ENCODE data around the gene FAM217B.

Gene FAM217B

GRCh38 chr20:59940129-59940955 is at the start of gene FAM217B, which contains the start of gene PPP1R3D:
FAM217B (plus strand) TSS chr20:59940389; CDS start chr20:59943944, 3,555 bp downstream.
PPP1R3D (minus strand) TSS chr20:59940305; CDS start chr20:59939931, 374 bp downstream.
- peak; percentile 75 to 85 for DNase-seq (ENCODE audit: low read depth in 1 of 2, low spot score in 1 of 2)

GRCh38 chr20:59891581-59891980 is 48.6 kb upstream of the FAM217B start:
- DNase-seq (ENCODE audit: low read depth in 1 of 2, low spot score in 1 of 2): no peak

- DNase-seq (ENCODE audit: low read depth in 1 of 2, low spot score in 1 of 2): no peak
Measured at GRCh38 chr20:59895908-59896307, 44.3 kb upstream of the FAM217B start.

- DNase-seq (ENCODE audit: low read depth in 1 of 2, low spot score in 1 of 2): no peak
Measured at GRCh38 chr20:59902470-59902869, 37.7 kb upstream of the FAM217B start.

- no peak for DNase-seq (ENCODE audit: low read depth in 1 of 2, low spot score in 1 of 2)
Measured at GRCh38 chr20:59903621-59904020, 36.6 kb upstream of the FAM217B start.

GRCh38 chr20:59908855-59909254 is 31.3 kb upstream of the FAM217B start:
- DNase-seq (ENCODE audit: low read depth in 1 of 2, low spot score in 1 of 2): no peak

GRCh38 chr20:59911041-59911440 is 29.1 kb upstream of the FAM217B start:
- no peak for DNase-seq (ENCODE audit: low read depth in 1 of 2, low spot score in 1 of 2)

GRCh38 chr20:59912609-59913008 is 27.6 kb upstream of the FAM217B start:
- DNase-seq (ENCODE audit: low read depth in 1 of 2, low spot score in 1 of 2): no peak

- DNase-seq (ENCODE audit: low read depth in 1 of 2, low spot score in 1 of 2): no peak
Measured at GRCh38 chr20:59920944-59921343, 19.2 kb upstream of the FAM217B start.

- no peak for DNase-seq (ENCODE audit: low read depth in 1 of 2, low spot score in 1 of 2)
Measured at GRCh38 chr20:59923514-59923913, 16.7 kb upstream of the FAM217B start.

- no peak for DNase-seq (ENCODE audit: low read depth in 1 of 2, low spot score in 1 of 2)
Measured at GRCh38 chr20:59925359-59925758, 14.8 kb upstream of the FAM217B start.

GRCh38 chr20:59925899-59926298 is 14.3 kb upstream of the FAM217B start:
- no peak for DNase-seq (ENCODE audit: low read depth in 1 of 2, low spot score in 1 of 2)

- DNase-seq (ENCODE audit: low read depth in 1 of 2, low spot score in 1 of 2): no peak
Measured at GRCh38 chr20:59931511-59932312, 8.5 kb upstream of the FAM217B start.

- DNase-seq (ENCODE audit: low read depth in 1 of 2, low spot score in 1 of 2): no peak
Measured at GRCh38 chr20:59932616-59933295, 7.4 kb upstream of the FAM217B start.

GRCh38 chr20:59933296-59933848 is 6.8 kb upstream of the FAM217B start, which contains the start of gene SYCP2:
SYCP2 (minus strand) TSS chr20:59933637; CDS start chr20:59922413, 11,224 bp downstream.
- peak; percentile 25 to 52 for DNase-seq (ENCODE audit: low read depth in 1 of 2, low spot score in 1 of 2)

GRCh38 chr20:59933849-59934585 is 6.2 kb upstream of the FAM217B start:
- DNase-seq (ENCODE audit: low read depth in 1 of 2, low spot score in 1 of 2): peak; percentile 59 to 79

GRCh38 chr20:59935457-59936185 is 4.6 kb upstream of the FAM217B start:
- DNase-seq (ENCODE audit: low read depth in 1 of 2, low spot score in 1 of 2): no peak

GRCh38 chr20:59936409-59936808 is 3.8 kb upstream of the FAM217B start:
- no peak for DNase-seq (ENCODE audit: low read depth in 1 of 2, low spot score in 1 of 2)

- no peak for DNase-seq (ENCODE audit: low read depth in 1 of 2, low spot score in 1 of 2)
Measured at GRCh38 chr20:59937150-59937549, 3.0 kb upstream of the FAM217B start.

GRCh38 chr20:59938221-59938620 is 2.0 kb upstream of the FAM217B start:
- DNase-seq (ENCODE audit: low read depth in 1 of 2, low spot score in 1 of 2): no peak
